Esophagus mucosa (tissue), 1 donor: ENCODE data around the gene PI4K2A. TPM values are rescaled to one million over a fixed set of nuclear protein-coding genes. Genes with fewer than 3 reads are reported as not detected.

ENCODE experiments used
- total RNA-seq: library from RNA; stranded (reverse); gene quantifications from one replicate; pipeline ENCODE4 v1.2.4, GENCODE V29; 2023
- donor health status: DM: yes; HTN: yes; CAD: no.

PI4K2A gene
- total RNA-seq, 1 donor from 2014 or later = 13.0 TPM

Other genes starting within 250 kb of the PI4K2A start
- gene RRP12, start 239.3 kb upstream of the PI4K2A start, total RNA-seq = 25.8 TPM
- 324 TPM for gene PGAM1, start 214.5 kb upstream of the PI4K2A start, total RNA-seq
- gene EXOSC1, start 194.7 kb upstream of the PI4K2A start, total RNA-seq = 30.8 TPM
- gene ZDHHC16, start 194.5 kb upstream of the PI4K2A start, total RNA-seq = 23.0 TPM
- gene MMS19, start 142.2 kb upstream of the PI4K2A start, total RNA-seq = 44.0 TPM
- 5.1 TPM for gene UBTD1, start 141.7 kb upstream of the PI4K2A start, total RNA-seq
- gene ANKRD2, start 67.9 kb upstream of the PI4K2A start, total RNA-seq = 0.56 TPM
- 1.7 TPM for gene HOGA1, start 56.3 kb upstream of the PI4K2A start, total RNA-seq
- 0.16 TPM for gene C10orf62, start 51.0 kb upstream of the PI4K2A start, total RNA-seq
- 1.9 TPM for gene MORN4, start 7.2 kb upstream of the PI4K2A start, total RNA-seq
- 6.8 TPM for gene AVPI1, start 46.6 kb downstream of the PI4K2A start, total RNA-seq
- 12.1 TPM for gene MARVELD1, start 73.1 kb downstream of the PI4K2A start, total RNA-seq
- 10.7 TPM for gene ZFYVE27, start 96.5 kb downstream of the PI4K2A start, total RNA-seq
- not detected for gene SFRP5, start 131.3 kb downstream of the PI4K2A start, total RNA-seq
- gene GOLGA7B, start 209.2 kb downstream of the PI4K2A start, total RNA-seq = 1.4 TPM